Retina (tissue), 1 donor: ENCODE data around the gene SORBS1.

Source experiments
- DNase-seq: peaks from one replicate; pipeline ENCODE4 v3.0.0-alpha.2; 2016

The SORBS1 gene

GRCh38 chr10:95429639-95430038, 131.5 kb downstream of the SORBS1 start:
- no peak for DNase-seq

DNA sequence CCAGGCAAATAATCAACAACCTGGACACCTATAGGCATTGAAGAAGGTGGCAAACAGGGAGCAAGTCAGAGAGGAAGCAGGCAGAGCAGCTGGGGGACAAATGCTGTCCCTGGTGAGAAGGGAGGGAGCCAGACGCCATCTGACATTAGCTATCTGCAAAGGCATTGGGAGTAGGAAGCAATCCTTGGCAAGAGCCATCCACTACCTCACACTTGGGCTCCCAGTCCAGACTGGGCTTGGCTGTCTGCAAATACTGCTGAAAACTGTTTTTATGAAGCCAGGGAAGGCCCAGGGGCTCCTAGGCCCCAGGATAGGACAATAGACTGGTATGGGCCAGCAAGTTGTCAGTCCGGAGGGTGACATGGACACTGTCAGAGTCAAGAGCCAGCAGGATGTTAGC, 132.5 kb downstream of the SORBS1 start:
- DNase-seq, result no peak

DNA sequence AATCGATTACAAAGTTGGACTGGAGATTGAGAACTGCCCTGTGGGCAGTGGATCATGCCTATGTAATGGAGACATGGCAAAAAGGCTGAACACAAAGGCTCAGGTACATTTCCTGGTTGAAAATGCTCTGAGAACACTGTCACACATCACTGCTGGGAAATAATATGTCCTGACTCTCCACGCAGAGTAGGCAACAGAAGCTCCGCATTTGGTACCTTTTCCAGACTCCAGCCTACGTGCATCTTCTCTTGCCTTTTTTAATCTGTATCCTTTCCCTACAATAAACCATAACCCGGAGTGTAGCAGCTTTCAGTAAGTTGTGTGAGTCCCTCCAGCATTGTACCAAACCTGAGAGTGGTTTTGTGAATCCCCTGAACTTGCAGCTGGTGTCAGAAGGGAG, 134.7 kb downstream of the SORBS1 start:
- no peak for DNase-seq

GRCh38 chr10:95425592-95426465, 135.3 kb downstream of the SORBS1 start:
- DNase-seq, result no peak

DNA sequence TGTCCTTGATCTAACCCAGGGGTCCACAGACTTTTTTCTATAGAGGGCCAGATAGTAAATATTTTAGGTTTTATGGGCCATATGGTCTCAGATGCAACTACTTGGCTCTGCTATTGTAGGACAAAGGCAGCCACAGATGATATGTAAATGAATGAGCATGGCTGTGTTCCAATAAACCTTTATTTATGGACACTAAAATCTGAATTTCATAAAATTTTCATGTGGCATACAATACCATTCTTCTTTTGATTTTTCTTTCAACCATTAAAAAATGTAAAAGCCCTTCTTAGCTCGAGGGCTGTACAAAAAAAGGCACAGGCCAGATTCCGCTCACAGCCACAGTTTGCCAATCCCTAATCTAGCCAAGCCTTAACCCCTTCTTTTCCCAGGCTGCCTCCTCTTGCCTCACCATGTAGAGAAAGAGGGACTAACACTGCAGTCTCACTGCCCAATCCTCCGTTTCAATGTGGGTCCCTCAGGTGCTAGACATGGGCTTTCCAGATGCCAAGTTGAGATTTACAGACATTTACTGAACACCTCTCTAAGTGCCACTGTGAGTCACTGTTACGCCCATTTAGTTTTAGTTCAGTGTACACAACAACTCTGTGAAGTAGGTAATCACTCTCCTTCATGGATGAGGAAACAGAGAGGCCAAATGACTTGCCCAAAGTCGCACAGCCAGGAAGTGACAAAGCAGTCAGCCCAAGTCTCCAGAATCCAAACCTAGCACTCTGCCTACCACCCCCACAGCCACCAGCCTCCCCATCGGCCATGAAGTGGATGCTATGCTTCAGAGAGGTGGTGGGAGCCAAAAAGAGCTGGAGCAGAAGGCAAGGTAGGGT, 137.8 kb downstream of the SORBS1 start:
- no peak for DNase-seq

DNA sequence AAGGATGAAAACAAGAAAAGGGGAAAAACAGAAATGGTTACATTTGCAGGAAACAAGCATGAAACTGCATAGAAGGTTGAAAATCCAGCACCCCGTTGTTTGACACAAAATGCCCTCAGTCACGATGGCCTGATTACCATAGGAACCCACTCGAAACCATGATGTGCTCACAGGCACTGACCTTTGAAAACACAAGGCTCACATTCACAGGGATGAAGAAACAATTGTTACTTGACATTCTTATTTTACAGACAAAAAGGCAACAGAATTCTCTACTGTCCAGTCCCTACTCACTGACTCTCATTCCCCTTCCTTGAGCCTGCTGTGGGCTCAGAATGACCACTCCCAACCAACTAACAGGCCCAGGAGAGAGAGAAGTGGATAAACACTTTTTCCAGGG, 138.9 kb downstream of the SORBS1 start:
- DNase-seq, result no peak

DNA sequence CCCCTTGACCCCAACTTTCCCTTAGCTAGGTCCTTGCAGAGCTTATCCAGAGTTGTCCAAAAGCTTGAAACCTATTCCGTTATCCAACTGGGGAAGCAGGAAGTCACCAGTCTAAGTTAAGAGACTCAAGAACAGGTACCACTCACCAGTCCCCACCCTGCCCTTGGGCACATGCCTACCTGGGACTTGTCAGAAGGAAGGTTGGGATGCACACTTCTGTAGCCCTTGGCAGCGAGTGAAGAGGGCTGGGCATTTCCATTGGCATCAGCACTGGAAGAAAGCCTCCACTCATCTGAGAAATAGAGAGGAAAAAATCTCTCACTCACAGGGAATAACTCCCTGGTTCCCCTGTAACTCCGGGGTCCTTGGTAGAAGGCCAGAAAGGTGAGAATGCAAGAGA, 139.4 kb downstream of the SORBS1 start:
- no peak for DNase-seq

DNA sequence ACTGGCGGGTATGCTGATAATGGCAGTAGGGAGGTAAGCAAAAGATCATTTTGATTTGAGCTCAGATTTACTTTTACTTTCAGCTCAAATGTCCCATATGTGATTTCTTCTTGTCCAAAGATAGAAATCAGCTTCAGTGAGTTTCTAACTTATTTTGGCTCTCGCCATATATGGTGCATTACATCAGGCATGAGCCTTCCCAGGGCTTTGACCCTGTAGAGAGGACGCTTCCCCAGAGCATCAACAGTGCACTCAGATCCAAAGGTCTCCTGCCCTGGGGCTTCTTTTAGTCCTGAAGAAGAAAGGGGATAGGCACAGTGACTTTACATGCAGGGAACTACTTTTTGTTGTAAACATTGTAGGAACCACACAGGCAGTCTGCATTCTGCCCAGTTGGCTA, 141.8 kb downstream of the SORBS1 start:
- no peak for DNase-seq

- DNase-seq, result no peak
These were observed 144.2 kb downstream of the SORBS1 start for GRCh38 chr10:95416973-95417372.

DNA sequence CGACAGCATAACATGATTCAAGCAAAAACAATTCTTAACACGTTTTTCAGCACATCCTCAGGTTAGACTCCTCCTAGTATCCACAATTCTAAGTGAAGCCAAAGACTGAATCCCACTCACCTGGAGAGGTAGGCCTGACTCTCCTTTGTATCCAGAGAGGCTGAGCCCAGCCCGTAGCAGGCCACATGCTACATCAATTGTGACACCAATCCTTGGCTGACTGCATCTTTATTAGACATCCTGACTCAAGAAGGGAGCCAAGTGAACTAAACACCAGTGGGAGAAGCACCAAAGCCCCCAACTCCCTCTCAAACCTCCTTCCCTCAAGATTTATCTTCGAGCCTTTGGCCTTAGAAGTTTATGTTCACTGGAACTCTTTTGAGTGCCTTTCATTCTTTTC, 144.9 kb downstream of the SORBS1 start:
- peak; percentile 26 for DNase-seq

DNA sequence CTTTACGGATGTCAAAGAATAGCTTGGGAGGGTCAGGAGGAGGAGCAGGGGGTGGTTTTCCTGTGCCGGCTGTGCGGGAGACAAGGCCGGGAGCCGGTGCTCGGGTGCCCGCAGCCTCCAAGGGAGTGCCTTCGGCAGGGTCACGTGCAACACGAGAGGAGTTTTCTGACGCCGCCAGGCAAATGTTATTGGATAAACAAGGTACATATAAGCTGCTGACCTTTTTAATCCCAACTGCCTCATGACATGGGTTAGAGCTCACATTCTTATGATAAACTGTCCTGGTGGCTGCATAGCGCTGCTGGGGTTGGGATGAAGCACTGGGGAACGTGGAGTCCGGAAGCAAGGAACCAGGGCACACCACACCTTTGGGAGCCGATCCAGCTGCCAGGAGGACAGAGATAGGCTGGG, 145.5 kb downstream of the SORBS1 start:
- no peak for DNase-seq

GRCh38 chr10:95414844-95415485, 146.2 kb downstream of the SORBS1 start:
- no peak for DNase-seq

DNA sequence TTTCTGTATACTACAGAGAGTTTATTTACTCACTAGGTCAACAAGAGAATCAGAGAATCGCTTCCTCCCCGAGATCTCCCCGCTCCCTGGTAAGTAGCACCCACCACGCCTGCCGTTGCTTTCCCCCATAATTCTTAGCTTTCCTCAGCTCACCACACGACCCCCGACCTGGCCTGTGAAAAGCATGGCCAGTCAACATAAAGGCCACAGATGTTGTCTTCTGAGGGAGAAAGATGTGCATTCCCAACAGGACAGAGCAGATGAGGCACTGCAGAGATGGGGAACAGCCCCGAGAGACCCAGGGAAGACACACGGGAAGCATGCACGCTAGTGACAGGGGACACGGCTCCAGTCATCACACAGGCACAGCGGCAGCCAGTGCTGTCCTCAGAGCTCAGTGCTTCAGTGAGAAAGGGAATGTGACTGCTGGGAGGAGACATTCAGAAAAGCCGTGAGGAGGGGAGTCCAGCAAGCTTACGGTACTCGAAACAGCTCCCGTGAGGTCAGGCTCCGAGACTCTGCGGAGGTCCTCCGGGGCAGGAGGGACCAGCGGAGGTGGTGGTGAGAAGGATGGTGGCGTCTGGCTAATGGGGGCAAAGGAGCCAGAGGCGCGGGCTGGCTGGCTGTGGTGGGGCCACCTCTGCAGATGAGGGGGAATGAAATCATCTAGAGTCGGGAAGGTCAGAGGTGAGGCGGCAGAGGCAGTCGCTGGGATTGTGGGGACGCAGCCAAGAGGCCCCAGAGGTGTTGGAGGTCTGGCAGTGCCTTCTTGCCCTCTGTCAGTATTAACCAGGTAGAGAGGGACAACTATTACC, 146.9 kb downstream of the SORBS1 start:
- DNase-seq, result peak; percentile 67

- DNase-seq, result no peak
These were observed 147.6 kb downstream of the SORBS1 start for GRCh38 chr10:95413588-95413987.

GRCh38 chr10:95411635-95412034, 149.5 kb downstream of the SORBS1 start:
- DNase-seq, result no peak

GRCh38 chr10:95408983-95409873, 151.9 kb downstream of the SORBS1 start:
- no peak for DNase-seq

DNA sequence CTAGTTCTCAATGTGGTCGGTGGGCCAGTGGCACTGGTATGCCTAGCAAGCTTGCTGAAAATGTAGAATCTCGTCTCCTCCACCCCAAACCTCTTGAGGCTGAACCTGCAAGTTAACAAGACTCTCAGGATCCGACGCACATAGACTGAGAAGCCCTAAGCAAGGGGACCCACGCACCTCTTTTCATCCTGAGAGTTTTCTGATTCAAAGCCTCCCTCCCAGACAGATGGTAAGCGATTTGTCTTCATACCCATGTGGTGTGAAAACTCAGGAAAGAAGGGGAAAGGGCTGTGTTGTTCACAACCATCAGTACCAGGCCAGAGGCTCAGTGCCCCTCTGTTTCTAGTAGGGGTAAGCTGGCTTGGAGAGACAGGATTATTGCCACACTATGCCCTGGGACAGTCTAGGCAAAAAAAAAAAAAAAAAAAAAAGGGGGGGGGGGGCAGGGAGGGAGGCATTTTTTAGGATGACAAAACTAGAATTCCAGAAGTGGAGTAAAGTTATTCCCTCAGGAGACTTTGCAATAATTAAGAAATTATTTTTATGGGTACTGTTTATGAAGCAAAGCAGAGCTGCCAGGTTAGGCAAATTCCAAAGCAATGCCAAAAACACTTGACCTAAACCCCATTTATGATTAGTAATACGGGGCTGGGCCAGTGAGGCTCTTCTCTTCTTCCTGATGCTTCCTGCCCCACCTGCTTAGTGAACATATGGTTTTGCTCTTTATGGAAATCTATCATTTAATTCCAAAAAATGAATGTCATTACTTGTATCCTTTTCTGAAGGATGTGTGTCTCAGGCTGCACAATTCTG, 152.8 kb downstream of the SORBS1 start:
- DNase-seq, result no peak

- DNase-seq, result no peak
These were observed 153.6 kb downstream of the SORBS1 start for GRCh38 chr10:95407546-95407945.

DNA sequence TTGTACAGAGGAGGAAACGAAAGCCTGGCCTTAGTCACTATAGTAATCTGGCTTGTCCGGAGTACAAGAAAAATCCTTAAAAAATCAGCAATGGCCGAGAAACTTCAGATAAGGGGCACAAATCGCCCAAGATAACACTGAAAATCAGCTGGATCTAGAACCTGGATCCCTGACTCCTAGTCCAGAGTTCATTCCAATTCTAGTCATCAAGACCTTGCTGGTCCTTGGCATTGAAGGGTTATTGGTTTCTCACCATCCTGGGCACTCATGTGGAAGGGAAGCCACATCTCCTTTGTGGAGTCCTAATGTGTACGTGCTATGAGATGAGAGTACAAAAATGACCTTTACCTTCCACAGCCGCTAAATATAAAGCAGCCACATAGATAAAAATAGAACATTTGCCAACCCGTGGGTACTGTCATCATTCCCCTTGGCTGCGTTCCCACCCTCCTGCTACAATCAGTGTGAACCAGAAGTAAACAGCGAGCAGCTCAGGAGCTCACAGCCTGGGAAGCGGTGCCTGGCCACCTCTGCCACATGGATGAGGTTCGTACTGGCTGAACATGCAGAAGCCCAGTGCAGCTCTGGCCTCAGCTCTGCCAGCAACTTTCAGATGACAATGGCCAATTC, 154.4 kb downstream of the SORBS1 start:
- DNase-seq, result no peak

DNA sequence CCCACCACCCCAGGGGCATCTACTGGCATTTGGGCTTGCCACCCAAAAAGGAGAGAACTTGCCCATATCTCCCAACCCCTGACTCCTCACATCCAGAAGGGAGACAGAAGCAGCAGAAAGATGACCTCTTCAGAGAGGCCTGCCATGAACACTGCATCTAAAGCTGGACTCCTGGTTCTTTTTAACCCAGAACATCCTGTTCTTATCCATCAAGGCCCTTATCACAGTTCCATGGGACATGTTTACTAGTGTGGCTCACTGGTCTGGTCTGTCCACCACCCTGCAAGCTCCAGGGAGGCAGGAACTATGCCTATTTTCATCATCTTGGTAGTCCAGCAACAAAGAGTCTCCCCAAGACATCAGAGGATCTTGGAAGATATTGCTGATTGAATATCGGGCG, 155.5 kb downstream of the SORBS1 start:
- DNase-seq, result no peak
